CD1c-positive myeloid dendritic cell (primary cell): ENCODE results near the gene OSGEPL1.
"Not testable (repeated sequence)": the region's sequence is repeated elsewhere in the genome, so short reads cannot be mapped to it uniquely, and the experiment has no call there.

Experiments used
- DNase-seq: peaks from one replicate; pipeline ENCODE4 v3.0.0-alpha.2; 2016; ENCODE audit errors: extremely low spot score

The OSGEPL1 gene, protein sequence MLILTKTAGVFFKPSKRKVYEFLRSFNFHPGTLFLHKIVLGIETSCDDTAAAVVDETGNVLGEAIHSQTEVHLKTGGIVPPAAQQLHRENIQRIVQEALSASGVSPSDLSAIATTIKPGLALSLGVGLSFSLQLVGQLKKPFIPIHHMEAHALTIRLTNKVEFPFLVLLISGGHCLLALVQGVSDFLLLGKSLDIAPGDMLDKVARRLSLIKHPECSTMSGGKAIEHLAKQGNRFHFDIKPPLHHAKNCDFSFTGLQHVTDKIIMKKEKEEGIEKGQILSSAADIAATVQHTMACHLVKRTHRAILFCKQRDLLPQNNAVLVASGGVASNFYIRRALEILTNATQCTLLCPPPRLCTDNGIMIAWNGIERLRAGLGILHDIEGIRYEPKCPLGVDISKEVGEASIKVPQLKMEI

GRCh38 chr2:189762551-189763298, at the start of gene OSGEPL1:
Gene OSGEPL1 (minus strand): TSS chr2:189762792. CDS start chr2:189761640, 1,152 bp downstream.
- peak; percentile 93 for DNase-seq

GRCh38 chr2:189803431-189803830, 40.8 kb upstream of the OSGEPL1 start:
- DNase-seq, result no peak

GRCh38 chr2:189802396-189802912, 39.9 kb upstream of the OSGEPL1 start:
- no peak for DNase-seq

DNA sequence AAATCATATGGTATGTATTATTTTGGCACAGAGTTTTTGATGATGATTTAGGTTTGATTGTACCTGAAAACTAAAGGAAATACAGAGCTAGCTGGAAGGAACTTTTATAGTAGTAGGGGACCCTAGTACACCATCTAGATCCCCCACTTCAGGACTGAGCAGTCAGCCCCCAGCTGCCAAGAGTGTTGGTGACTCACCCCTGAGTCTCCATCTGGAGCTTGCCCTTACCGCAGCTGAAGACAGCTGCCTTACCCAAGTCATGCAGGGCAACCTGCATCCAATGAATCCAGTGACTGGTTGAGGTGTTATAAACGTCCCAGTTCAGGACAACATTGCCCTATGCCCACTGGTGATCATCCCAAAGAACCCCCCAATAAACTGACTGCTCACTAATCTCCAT, 36.9 kb upstream of the OSGEPL1 start:
- DNase-seq, result no peak

GRCh38 chr2:189799030-189799331, 36.4 kb upstream of the OSGEPL1 start:
- no peak for DNase-seq

- DNase-seq, result peak; percentile 50
Observed at GRCh38 chr2:189798312-189799029, 35.9 kb upstream of the OSGEPL1 start.

DNA sequence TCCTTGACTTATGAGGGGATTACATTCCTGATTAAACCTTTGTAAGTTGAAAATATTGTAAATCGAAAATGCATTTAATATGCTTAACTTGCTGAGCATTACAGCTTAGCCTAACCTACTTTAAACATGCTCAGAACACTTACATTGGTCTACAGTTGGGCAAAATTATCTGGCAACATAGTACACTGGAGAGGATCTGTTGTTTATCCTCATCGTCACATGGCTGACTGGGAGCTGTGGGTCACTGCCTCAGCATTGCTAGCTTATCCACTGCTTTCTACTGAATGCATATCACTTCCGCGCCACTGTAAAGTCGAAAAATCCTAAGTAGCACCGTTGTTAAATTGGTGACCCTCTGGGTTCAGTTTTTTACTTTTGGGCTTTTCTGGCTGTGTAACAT, 35.3 kb upstream of the OSGEPL1 start:
- DNase-seq, result no peak

DNA sequence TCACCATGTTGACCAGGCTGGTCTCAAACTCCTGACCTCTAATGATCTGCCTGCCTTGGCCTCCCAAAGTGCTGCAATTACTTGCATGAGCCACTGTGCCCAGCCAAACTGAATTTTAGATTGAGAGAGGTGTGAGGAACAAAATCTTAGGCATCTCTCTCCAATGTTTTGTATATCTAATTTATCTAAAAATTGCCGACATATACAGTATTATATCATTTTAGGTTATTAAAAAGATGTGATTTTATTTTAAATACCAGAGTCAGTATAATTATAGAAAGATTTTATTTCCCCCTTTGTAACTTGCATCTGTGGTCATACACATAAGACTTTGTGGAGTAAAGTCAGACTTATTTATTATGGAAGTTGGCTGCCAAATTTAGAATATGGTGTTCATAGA, 31.7 kb upstream of the OSGEPL1 start:
- no peak for DNase-seq

DNA sequence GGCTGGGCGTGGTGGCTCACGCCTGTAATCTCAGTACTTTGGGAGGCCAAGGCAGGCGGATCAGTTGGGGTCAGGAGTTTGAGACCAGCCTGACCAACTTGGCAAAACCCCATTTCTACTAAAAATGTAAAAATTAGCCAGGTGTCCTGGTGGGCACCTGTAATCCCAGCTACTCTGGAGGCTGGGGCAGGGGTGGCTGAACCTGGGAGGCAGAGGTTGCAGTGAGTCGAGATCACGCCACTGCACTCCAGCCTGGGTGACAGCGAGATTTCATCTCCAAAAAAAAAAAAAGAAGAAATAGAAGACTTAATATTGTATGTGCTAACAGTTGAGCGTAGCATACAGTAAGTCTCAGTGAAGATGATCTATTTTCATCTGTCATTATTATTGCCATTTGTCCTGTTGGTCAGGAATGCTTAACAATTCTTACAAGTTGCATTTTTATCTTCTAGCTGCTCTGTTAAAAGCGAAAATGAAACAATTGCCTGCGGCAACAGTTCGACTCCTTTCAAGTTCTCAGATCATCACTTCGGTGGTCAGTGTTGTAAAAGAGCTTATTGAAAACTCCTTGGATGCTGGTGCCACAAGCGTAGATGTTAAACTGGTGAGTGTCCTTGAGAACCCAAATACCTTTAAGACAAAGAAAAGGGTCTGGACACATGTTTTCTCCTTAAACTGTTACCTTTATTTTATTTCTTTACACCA, 28.9 kb upstream of the OSGEPL1 start:
- no peak for DNase-seq

GRCh38 chr2:189783927-189784867, 21.6 kb upstream of the OSGEPL1 start, which contains the start of the genes ORMDL1 and PMS1:
Gene ORMDL1 (minus strand): TSS chr2:189784339. CDS start chr2:189782595, 1,744 bp downstream.
Gene PMS1 (plus strand): TSS chr2:189784450. CDS start chr2:189791810, 7,360 bp downstream.
- peak; percentile 99 for DNase-seq

GRCh38 chr2:189783451-189783926, 20.9 kb upstream of the OSGEPL1 start:
- DNase-seq, result peak; percentile 24

DNA sequence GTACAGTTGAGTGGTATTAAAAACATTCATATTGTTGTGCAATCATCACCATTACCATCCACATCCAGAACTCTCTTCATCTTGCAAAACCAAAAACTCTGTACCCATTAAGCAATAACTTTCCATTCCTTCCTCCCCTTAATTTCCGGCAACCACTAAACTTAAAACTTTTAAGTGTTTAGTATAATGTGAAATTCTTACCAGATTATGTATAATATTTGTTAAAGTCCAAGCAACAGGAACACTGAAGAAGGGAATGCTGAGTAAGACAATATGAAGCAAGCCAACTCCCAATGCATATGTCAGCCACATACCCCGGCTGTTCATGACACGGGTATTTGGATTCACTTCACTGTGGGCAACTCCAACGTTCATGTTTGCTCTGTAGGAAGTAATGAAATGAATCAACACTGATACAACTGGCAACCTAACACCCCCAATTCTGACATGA, 19.7 kb upstream of the OSGEPL1 start:
- peak; percentile 39 for DNase-seq

- no peak for DNase-seq
Observed at GRCh38 chr2:189772212-189772611, 9.6 kb upstream of the OSGEPL1 start.

DNA sequence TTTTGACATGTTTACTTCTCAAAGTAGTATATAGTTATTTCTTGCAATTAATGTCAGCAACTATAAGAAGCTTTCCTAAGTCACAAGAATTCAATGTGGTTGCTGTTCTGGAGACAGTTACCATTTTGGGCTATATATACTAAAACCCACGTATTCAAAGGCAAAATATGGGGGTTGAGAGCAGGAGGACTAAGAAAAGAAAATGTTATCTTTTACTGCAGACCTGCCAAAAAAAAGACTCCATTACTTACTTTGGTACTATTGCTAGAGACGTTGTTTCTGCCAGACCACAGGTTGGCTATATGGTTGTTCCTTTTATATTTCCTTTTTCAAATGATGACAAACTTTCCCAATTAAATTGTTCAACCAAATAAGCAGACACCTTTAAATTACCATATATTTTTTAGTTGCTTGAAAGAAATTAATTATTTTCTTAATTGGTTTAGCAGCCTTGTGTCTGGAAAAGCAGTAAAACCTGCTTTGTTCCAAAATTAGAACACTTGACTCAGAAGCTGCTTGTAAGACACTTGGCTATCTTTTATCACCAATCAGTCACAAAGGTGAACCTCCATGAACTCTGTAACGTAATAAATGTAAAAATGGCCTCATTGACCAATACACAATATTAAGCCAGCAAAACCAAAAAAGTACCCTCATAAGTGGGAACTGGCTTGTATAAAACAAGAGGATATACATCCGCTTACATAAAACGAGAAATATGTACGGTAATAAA, 8.2 kb upstream of the OSGEPL1 start:
- no peak for DNase-seq

DNA sequence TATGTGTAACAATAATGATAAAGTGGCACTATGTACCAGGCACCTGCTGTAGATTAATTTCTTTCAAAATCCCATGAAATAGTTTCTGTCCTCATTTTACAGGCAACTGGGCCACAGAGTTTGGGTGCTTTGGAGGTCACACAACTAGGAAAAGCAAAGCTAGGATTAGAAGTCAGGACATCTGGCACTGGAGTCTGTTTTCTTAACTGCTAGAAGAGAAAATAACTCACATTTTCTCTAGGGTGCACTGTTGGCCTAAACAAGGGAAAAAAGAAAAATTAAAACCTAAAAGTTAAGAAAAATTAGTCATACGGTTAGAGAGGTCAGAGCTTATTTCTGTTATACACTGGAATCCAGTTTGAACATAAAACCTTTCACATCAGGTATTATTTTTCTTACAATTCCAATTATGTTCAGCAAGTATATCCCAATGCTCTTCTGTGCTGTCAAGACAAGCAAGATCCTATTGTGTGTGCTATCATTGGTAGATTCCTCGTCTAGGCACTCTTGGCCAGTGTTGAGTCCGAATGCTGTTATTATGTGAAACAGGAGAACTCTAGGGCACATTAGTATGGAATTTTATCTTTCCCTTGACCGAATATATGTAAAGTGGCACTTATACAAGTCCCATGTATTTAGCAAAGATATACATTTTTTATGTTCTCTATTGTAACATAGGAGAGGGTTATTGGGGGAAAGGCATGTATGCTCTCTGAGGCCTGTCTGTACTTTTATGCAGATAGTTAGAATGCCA, 1.5 kb upstream of the OSGEPL1 start:
- DNase-seq, result no peak

- DNase-seq, result no peak
Observed at GRCh38 chr2:189762229-189762550, 402 bp downstream of the OSGEPL1 start.

DNA sequence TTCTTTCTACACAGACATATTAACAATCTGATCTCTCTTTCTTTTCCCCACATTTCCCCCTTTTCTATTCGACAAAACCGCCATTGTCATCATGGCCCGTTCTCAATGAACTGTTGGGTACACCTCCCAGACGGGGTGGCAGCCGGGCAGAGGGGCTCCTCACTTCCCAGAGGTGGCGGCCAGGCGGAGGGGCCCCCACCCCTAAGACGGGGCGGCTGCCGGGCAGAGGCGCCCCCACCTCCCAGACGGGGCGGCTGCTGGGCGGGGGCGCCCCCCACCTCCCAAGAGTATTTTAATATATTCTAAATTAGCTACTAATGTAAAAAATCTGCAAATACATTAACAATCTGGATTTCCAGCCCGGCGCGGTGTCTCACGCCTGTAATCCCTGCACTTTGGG, 2.4 kb downstream of the OSGEPL1 start:
- DNase-seq, result not testable (repeated sequence)

DNA sequence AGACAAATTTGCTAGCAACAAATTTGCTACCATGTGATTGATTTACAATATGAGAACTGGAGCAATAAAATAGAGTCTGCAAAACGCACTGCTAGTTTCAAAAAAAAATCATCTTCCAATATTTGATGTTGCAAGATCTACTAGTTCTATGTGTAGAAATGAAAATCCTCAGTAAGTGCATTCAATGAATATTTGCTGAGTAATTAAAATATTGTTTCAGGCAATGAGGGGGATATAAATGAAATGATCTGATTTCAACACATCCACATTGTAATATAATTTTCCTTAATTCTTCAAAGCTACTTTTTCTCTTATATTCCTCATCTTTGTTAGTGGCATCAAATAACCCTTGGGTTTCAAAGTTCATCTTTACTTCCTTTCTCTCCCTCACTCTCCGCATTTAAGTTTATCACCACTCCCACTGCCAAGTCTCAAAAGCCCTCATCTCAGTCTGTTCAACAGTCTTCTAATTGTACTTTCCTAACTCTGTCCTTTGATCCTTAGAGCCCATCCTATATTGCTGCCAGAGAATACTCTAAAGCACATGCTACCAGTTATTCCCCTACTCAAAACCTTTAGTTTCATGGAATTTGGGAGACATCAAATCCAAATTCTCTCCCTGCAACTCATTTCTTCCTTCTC, 6.2 kb downstream of the OSGEPL1 start:
- DNase-seq, result no peak
